ENCODE results near the gene CBLC. TPM values are rescaled to one million over a fixed set of nuclear protein-coding genes. Genes with fewer than 3 reads are reported as not detected.
"Not testable (repeated sequence)": the region's sequence is repeated elsewhere in the genome, so short reads cannot be mapped to it uniquely, and the experiment has no call there.

Gene CBLC
- total and polyA plus RNA-seq, 7 experiments from 2014 or later = not detected

- no peak overlapping the region for H3K4me3 Mint-ChIP-seq
- intact Hi-C loops (cut with micrococcal nuclease) = no loop called here
- H3K27me3 ChIP-seq (ENCODE audit: control insufficient read depth in 2 of 2, insufficient read depth in 2 of 2, low read length in 2 of 2) = no peaks in the 10 kb centered on the region
These were observed 1.9 kb upstream of the CBLC start for GRCh38 chr19:44775676-44776240.

DNA sequence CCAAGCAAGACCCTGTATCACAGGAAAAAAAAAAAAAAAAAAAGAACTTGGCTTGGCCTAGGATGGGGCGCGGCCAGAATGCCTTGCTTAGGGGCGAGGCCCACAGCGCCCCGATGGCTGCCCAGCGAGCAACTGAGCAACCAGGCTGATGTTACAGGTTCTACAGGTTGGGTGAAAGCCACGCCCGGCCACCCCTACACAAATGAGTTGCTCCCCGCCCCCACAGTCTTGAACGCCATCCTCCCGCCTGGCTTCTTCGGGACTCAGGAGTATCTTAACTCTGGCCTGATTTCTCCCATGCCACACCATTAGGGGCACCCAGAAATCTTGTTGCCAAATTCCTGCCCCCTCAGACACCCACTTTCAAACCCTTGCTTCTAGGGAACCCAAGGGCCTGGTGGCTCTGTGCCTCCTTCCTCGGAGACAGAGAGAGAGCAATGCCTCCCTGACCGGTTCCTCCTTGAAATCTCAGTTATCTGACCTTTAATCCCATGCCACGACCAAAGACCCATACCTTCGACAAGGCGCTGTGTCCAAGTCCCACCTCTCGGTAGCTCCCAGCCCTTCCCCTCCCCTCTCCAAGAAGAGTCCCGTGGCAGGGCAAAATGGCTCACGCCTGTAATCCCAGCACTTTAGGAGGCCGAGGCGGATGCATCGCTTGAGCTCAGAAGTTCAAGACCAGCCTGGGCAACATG lies 1.1 kb upstream of the CBLC start:
- Mint-ChIP-seq H3K4me3 (no peak overlapping the region), H3K27ac (no peak overlapping the region), H3K9me3 (no peaks in the 10 kb centered on the region), H3K27me3 (peaks cover 0 to 3% (median 0%) of the 10 kb centered on the region in 5 donors), H3K4me1 (no peaks in the 10 kb centered on the region), H3K36me3 (no peaks in the 10 kb centered on the region)
- ChIA-PET POLR2A (no interaction called here), CTCF (no interaction called here)
- no peaks in the 10 kb centered on the region for H3K27me3 ChIP-seq (ENCODE audit: control insufficient read depth in 2 of 2, insufficient read depth in 2 of 2, low read length in 2 of 2)
- H3K4me1 ChIP-seq (ENCODE audit: control insufficient read depth in 2 of 2, insufficient read depth in 2 of 2, low read length in 2 of 2) = no peaks in the 10 kb centered on the region
- intact Hi-C loops (cut with micrococcal nuclease) = no loop called here
- H3K27ac ChIP-seq (ENCODE audit: low read depth, low read length) = no peak overlapping the region
- H3K36me3 ChIP-seq (ENCODE audit: control insufficient read depth in 2 of 3, insufficient read depth in 3 of 3, low read length in 3 of 3) = no peaks in the 10 kb centered on the region
- DNase-seq (no peak), ATAC-seq (no peak)
- H3K4me3 ChIP-seq (ENCODE audit: low read length) = no peak overlapping the region
- no peaks in the 10 kb centered on the region for H3K9me3 ChIP-seq (ENCODE audit: control insufficient read depth in 2 of 3, low read length in 3 of 3)

More at GRCh38 chr19:44775676-44776240, 1.9 kb upstream of the CBLC start:
- H3K4me1 Mint-ChIP-seq = peaks cover 0 to 3% (median 2%) of the 10 kb centered on the region in 7 donors
- H3K36me3 Mint-ChIP-seq = no peaks in the 10 kb centered on the region
- no peak overlapping the region for H3K4me3 ChIP-seq (ENCODE audit: low read length)
- no peaks in the 10 kb centered on the region for H3K4me1 ChIP-seq (ENCODE audit: control insufficient read depth in 2 of 2, insufficient read depth in 2 of 2, low read length in 2 of 2)
- no peak overlapping the region for H3K27ac ChIP-seq (ENCODE audit: low read depth, low read length)
- H3K36me3 ChIP-seq (ENCODE audit: control insufficient read depth in 2 of 3, insufficient read depth in 3 of 3, low read length in 3 of 3) = no peaks in the 10 kb centered on the region
- ChIA-PET CTCF (interaction anchor here (1.0 to 9.7 kb wide), 2 partner anchors 52 to 69 kb away, joined by 3 to 295 read pairs; no protein-coding TSS in a partner anchor), POLR2A (no interaction called here)
- DNase-seq (no peak), ATAC-seq (no peak)
- no peak overlapping the region for H3K27ac Mint-ChIP-seq
- H3K9me3 Mint-ChIP-seq = no peaks in the 10 kb centered on the region
- H3K27me3 Mint-ChIP-seq = peaks cover 0 to 3% (median 0%) of the 10 kb centered on the region in 5 donors
- no peaks in the 10 kb centered on the region for H3K9me3 ChIP-seq (ENCODE audit: control insufficient read depth in 2 of 3, low read length in 3 of 3)

GRCh38 chr19:44779150-44779549 lies 1.5 kb downstream of the CBLC start:
- H3K27me3 Mint-ChIP-seq = peaks cover 0 to under 1% (median 0%) of the 10 kb centered on the region in 5 donors
- ChIA-PET POLR2A (interaction anchor here (1.1 kb wide), 1 partner anchor 73 kb away, joined by 3 read pairs; no protein-coding TSS in a partner anchor), CTCF (interaction anchor here (0.8 to 1.3 kb wide), 2 partner anchors 55 to 126 kb away, joined by 3 to 4 read pairs; no protein-coding TSS in a partner anchor)
- no peaks in the 10 kb centered on the region for H3K9me3 Mint-ChIP-seq
- intact Hi-C loops (cut with micrococcal nuclease) = no loop called here
- DNase-seq (no peak), ATAC-seq (no peak)
- no peak overlapping the region for H3K27ac Mint-ChIP-seq
- Histone ChIP-seq H3K27me3 (ENCODE audit: control insufficient read depth in 2 of 2, insufficient read depth in 2 of 2, low read length in 2 of 2) (no peaks in the 10 kb centered on the region), H3K9me3 (ENCODE audit: control insufficient read depth in 2 of 3, low read length in 3 of 3) (no peaks in the 10 kb centered on the region), H3K27ac (ENCODE audit: low read depth, low read length) (no peak overlapping the region), H3K36me3 (ENCODE audit: control insufficient read depth in 2 of 3, insufficient read depth in 3 of 3, low read length in 3 of 3) (no peaks in the 10 kb centered on the region), H3K4me1 (ENCODE audit: control insufficient read depth in 2 of 2, insufficient read depth in 2 of 2, low read length in 2 of 2) (no peaks in the 10 kb centered on the region), H3K4me3 (ENCODE audit: low read length) (no peak overlapping the region)
- peak overlapping the region in 1 of 10 donors; percentile 27 for H3K4me3 Mint-ChIP-seq
- H3K4me1 Mint-ChIP-seq = peaks cover 0 to 2% (median under 1%) of the 10 kb centered on the region in 7 donors
- H3K36me3 Mint-ChIP-seq = no peaks in the 10 kb centered on the region

- H3K27ac Mint-ChIP-seq; H3K4me3 ChIP-seq (ENCODE audit: low read length); H3K9me3 Mint-ChIP-seq; H3K4me1 ChIP-seq (ENCODE audit: control insufficient read depth in 2 of 2, insufficient read depth in 2 of 2, low read length in 2 of 2); H3K4me1 Mint-ChIP-seq; DNase-seq; H3K27ac ChIP-seq (ENCODE audit: low read depth, low read length); H3K27me3 Mint-ChIP-seq; CTCF ChIA-PET; H3K9me3 ChIP-seq (ENCODE audit: control insufficient read depth in 2 of 3, low read length in 3 of 3); H3K27me3 ChIP-seq (ENCODE audit: control insufficient read depth in 2 of 2, insufficient read depth in 2 of 2, low read length in 2 of 2); H3K36me3 ChIP-seq (ENCODE audit: control insufficient read depth in 2 of 3, insufficient read depth in 3 of 3, low read length in 3 of 3); H3K4me3 Mint-ChIP-seq; POLR2A ChIA-PET; H3K36me3 Mint-ChIP-seq; ATAC-seq: not testable (repeated sequence)
- intact Hi-C loops (cut with micrococcal nuclease) = loop anchor here in 1 of 2 donors (10.0 kb wide), 1 partner anchor 553 kb away; no protein-coding TSS in a partner anchor
These were observed 4.0 kb downstream of the CBLC start for GRCh38 chr19:44781694-44782093.

GRCh38 chr19:44782729-44783128 lies 5.0 kb downstream of the CBLC start:
- Mint-ChIP-seq H3K27ac (no peak overlapping the region), H3K27me3 (peaks cover 0 to 4% (median 0%) of the 10 kb centered on the region in 5 donors), H3K4me3 (no peak overlapping the region), H3K4me1 (peaks cover 0 to 7% (median 6%) of the 10 kb centered on the region in 7 donors), H3K9me3 (no peaks in the 10 kb centered on the region), H3K36me3 (no peaks in the 10 kb centered on the region)
- ChIA-PET POLR2A (no interaction called here), CTCF (no interaction called here)
- no peaks in the 10 kb centered on the region for H3K36me3 ChIP-seq (ENCODE audit: control insufficient read depth in 2 of 3, insufficient read depth in 3 of 3, low read length in 3 of 3)
- DNase-seq (no peak), ATAC-seq (no peak)
- no peaks in the 10 kb centered on the region for H3K27me3 ChIP-seq (ENCODE audit: control insufficient read depth in 2 of 2, insufficient read depth in 2 of 2, low read length in 2 of 2)
- H3K4me1 ChIP-seq (ENCODE audit: control insufficient read depth in 2 of 2, insufficient read depth in 2 of 2, low read length in 2 of 2) = no peaks in the 10 kb centered on the region
- intact Hi-C loops (cut with micrococcal nuclease) = loop anchor here in 1 of 2 donors (10.0 kb wide), 1 partner anchor 552 kb away; no protein-coding TSS in a partner anchor
- H3K9me3 ChIP-seq (ENCODE audit: control insufficient read depth in 2 of 3, low read length in 3 of 3) = no peaks in the 10 kb centered on the region
- H3K4me3 ChIP-seq (ENCODE audit: low read length) = no peak overlapping the region
- H3K27ac ChIP-seq (ENCODE audit: low read depth, low read length) = no peak overlapping the region

DNA sequence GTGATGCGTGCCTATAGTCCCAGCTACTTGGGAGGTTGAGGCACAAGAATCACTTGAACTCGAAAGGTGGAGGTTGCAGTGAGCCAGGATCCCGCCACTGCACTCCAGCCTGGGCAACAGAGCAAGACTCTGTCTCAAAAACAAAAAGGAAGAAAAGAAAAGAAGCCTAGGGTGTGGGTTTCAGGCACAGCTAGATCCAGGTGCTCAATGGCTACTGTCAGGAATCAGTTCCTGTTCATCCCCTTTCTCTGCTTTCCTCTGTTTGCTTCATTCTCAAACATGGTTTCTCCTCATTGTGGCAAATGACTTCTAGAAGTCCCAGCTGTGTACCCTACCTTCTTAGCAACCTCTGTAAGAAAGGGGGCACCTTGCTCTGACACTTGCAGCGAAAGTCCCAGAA lies 5.9 kb downstream of the CBLC start:
- Mint-ChIP-seq H3K36me3 (no peaks in the 10 kb centered on the region), H3K4me3 (no peak overlapping the region), H3K27ac (no peak overlapping the region), H3K27me3 (peaks cover 0 to 4% (median 0%) of the 10 kb centered on the region in 5 donors), H3K4me1 (peaks cover 0 to 7% (median 6%) of the 10 kb centered on the region in 7 donors), H3K9me3 (no peaks in the 10 kb centered on the region)
- no peak for ATAC-seq
- Histone ChIP-seq H3K4me1 (ENCODE audit: control insufficient read depth in 2 of 2, insufficient read depth in 2 of 2, low read length in 2 of 2) (no peaks in the 10 kb centered on the region), H3K36me3 (ENCODE audit: control insufficient read depth in 2 of 3, insufficient read depth in 3 of 3, low read length in 3 of 3) (no peaks in the 10 kb centered on the region), H3K27ac (ENCODE audit: low read depth, low read length) (no peak overlapping the region), H3K9me3 (ENCODE audit: control insufficient read depth in 2 of 3, low read length in 3 of 3) (no peaks in the 10 kb centered on the region), H3K4me3 (ENCODE audit: low read length) (no peak overlapping the region), H3K27me3 (ENCODE audit: control insufficient read depth in 2 of 2, insufficient read depth in 2 of 2, low read length in 2 of 2) (no peaks in the 10 kb centered on the region)
- CTCF ChIA-PET = interaction anchor here (0.7 to 1.5 kb wide), 5 partner anchors 58 to 120 kb away, joined by 3 to 5 read pairs (median 3); no protein-coding TSS in a partner anchor
- intact Hi-C loops (cut with micrococcal nuclease) = loop anchor here in 1 of 2 donors (10.0 kb wide), 1 partner anchor 551 kb away; no protein-coding TSS in a partner anchor
- DNase-seq = no peak
- POLR2A ChIA-PET = no interaction called here
